OCI-LY3 (cell line): ENCODE data around the gene GRID1.

ENCODE experiments used
- CTCF ChIP-seq: fragments of 200-600, 300-600 bp; sonication (generic); IDR thresholded peaks from 2 replicates; pipeline ENCODE4 v1.5.1; 2014; ENCODE audit warnings: antibody characterized with exemption, low read length, low read depth
- EZH2phosphoT487 ChIP-seq: fragments of 200-600 bp; shearing (Covaris generic); IDR thresholded peaks from 2 replicates; pipeline ENCODE4 v1.6.1; 2018; ENCODE audit warnings: antibody characterized with exemption, mixed run types, low read depth

DNA sequence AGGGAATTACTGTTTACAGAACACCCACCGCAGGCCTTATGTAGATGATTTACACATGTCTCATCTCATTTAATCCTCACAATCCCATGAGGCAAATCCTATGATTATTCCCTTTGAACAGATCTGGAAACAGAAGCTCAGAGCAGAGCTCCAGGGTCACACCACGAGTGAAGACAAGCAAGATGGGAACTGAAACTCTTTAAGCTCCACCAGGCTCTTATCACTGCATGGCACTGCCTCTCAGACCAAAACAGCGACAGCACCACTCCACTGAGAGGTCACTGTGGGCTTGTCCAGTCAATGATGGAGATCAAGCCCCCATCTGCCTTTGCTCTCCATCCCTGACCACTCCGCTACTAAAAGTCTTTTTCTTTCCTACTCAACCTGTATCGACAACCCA lies 5.9 kb downstream of the GRID1 start:
- no peak for TF ChIP-seq CTCF
- TF ChIP-seq EZH2phosphoT487, result no peak
